GM13976 (cell line): Measurements from ENCODE around the gene MMP23B.

ENCODE experiments used
- DNase-seq: peaks from one replicate; pipeline ENCODE4 v3.0.0; 2012; ENCODE audit warnings: low spot score
- CTCF ChIP-seq: IDR thresholded peaks from 2 replicates; pipeline ENCODE4 v1.5.1; 2012; ENCODE audit warnings: borderline replicate concordance, mild to moderate bottlenecking; ENCODE audit not compliant: insufficient read depth; ENCODE audit errors: extremely low read depth, missing control alignments, control extremely low read depth
- in situ Hi-C: fragments of 300-500 bp; cut with MboI; formaldehyde crosslinking; loops from one replicate; pipeline ENCODE4 v1.12.0; 2022; ENCODE audit warnings: low sequenced_read_pairs, mixed read lengths, inconsistent platforms; ENCODE audit not compliant: unreplicated experiment

MMP23B gene

GRCh38 chr1:1623631-1624442 lies 8.1 kb upstream of the MMP23B start:
- no peak for DNase-seq
- no peak for TF ChIP-seq CTCF
- in situ Hi-C loops: no loop called here

- no peak for TF ChIP-seq CTCF
- in situ Hi-C loops: no loop called here
Measured at GRCh38 chr1:1624443-1625403, 7.2 kb upstream of the MMP23B start.

GRCh38 chr1:1625404-1625775 lies 6.6 kb upstream of the MMP23B start:
- in situ Hi-C loops: no loop called here
- TF ChIP-seq CTCF: no peak
- DNase-seq: no peak

More at GRCh38 chr1:1624443-1625403, 7.2 kb upstream of the MMP23B start:
- DNase-seq: no peak

GRCh38 chr1:1625824-1626206 lies 6.2 kb upstream of the MMP23B start:
- in situ Hi-C loops: no loop called here
- no peak for DNase-seq
- no peak for TF ChIP-seq CTCF

- in situ Hi-C loops: no loop called here
- DNase-seq: no peak
- TF ChIP-seq CTCF: no peak
Measured at GRCh38 chr1:1626207-1627141, 5.5 kb upstream of the MMP23B start.
